ENCODE data around the gene DHCR7. TPM values are rescaled to one million over a fixed set of nuclear protein-coding genes. Genes with fewer than 3 reads are reported as not detected.

Gene DHCR7
- polyA plus RNA-seq, 1 of the 3 experiments (the other 2 are of a cell fraction): 21.4 TPM

DNA sequence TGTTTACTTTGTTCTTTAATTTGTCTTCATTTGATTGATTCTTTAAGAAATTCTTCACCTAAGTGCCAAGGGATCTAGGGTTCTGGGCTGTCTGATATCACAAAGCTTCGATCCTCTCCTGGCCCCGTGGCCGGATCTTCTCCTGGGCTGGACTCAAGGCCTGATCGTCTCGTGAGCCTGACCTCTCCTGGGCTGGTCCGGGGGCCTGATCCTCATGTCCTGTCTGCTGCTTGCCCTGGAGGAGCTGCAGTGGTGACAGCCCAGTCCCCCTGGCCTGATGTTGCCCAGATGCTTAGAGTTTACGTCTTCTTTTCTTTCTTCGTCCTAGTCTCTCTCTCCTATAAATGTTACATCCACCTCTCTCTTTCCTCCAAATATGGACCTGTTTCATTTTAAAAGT, 8.1 kb upstream of the DHCR7 start:
- Histone ChIP-seq H3F3A (replicated peaks; ENCODE audit: insufficient read depth) (peaks cover 3% of the 10 kb centered on the region), H3K36me3 (replicated peaks in 1 of 2; ENCODE audit: control insufficient read depth in 1 of 2, insufficient read depth in 2 of 2, low read length in 1 of 2) (peaks cover 27 to 58% of the 10 kb centered on the region in 2 experiments), H3K9ac (no peak overlapping the region), H3K4me3 (ENCODE audit: low read depth in 2 of 2, low read length in 1 of 2) (no peak overlapping the region), H3K4me2 (no peak overlapping the region), H3K9me3 (no peaks in the 10 kb centered on the region), H2AFZ (ENCODE audit: low read depth) (no peak overlapping the region), H3K27ac (ENCODE audit: low read depth in 2 of 2, low read length in 1 of 2) (no peak overlapping the region), H3K79me2 (ENCODE audit: insufficient read depth) (peaks cover 28% of the 10 kb centered on the region), H3K9me2 (no peaks in the 10 kb centered on the region), H3K4me1 (ENCODE audit: control insufficient read depth in 1 of 2, insufficient read depth in 2 of 2, low read depth in 1 of 2, low read length in 1 of 2) (peaks cover 0 to 13% of the 10 kb centered on the region in 2 experiments; a peak in 3 of 4 replicates), H4K20me1 (ENCODE audit: insufficient read depth) (peaks cover 5% of the 10 kb centered on the region), H3K27me3 (ENCODE audit: insufficient read depth) (no peaks in the 10 kb centered on the region)
- WGBS (ENCODE audit: low lambda C conversion rate): 96% methylated on average over 7 of the region's 8 CpGs
- DNase-seq: no peak
- CTCF ChIA-PET: no interaction called here
- POLR2A ChIA-PET: no interaction called here
- TF ChIP-seq RFX5 (IDR thresholded peaks at IDR 0.05; ENCODE audit: low read length): no peak
- no peak for TF ChIP-seq SIN3A (IDR thresholded peaks at IDR 0.05; ENCODE audit: borderline replicate concordance, low read depth, low read length)
- TF ChIP-seq MEF2A (IDR thresholded peaks at IDR 0.05; ENCODE audit: borderline replicate concordance, low read depth): no peak
- TF ChIP-seq MXI1 (IDR thresholded peaks at IDR 0.05; ENCODE audit: low read depth, low read length): no peak
- TF ChIP-seq, protein P1, sequence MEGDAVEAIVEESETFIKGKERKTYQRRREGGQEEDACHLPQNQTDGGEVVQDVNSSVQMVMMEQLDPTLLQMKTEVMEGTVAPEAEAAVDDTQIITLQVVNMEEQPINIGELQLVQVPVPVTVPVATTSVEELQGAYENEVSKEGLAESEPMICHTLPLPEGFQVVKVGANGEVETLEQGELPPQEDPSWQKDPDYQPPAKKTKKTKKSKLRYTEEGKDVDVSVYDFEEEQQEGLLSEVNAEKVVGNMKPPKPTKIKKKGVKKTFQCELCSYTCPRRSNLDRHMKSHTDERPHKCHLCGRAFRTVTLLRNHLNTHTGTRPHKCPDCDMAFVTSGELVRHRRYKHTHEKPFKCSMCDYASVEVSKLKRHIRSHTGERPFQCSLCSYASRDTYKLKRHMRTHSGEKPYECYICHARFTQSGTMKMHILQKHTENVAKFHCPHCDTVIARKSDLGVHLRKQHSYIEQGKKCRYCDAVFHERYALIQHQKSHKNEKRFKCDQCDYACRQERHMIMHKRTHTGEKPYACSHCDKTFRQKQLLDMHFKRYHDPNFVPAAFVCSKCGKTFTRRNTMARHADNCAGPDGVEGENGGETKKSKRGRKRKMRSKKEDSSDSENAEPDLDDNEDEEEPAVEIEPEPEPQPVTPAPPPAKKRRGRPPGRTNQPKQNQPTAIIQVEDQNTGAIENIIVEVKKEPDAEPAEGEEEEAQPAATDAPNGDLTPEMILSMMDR (IDR thresholded peaks at IDR 0.05): no peak
- no peak for TF ChIP-seq RCOR1 (IDR thresholded peaks at IDR 0.05; ENCODE audit: low read length)
- TF ChIP-seq TCF12 (IDR thresholded peaks at IDR 0.05): no peak
- TF ChIP-seq, protein P2, sequence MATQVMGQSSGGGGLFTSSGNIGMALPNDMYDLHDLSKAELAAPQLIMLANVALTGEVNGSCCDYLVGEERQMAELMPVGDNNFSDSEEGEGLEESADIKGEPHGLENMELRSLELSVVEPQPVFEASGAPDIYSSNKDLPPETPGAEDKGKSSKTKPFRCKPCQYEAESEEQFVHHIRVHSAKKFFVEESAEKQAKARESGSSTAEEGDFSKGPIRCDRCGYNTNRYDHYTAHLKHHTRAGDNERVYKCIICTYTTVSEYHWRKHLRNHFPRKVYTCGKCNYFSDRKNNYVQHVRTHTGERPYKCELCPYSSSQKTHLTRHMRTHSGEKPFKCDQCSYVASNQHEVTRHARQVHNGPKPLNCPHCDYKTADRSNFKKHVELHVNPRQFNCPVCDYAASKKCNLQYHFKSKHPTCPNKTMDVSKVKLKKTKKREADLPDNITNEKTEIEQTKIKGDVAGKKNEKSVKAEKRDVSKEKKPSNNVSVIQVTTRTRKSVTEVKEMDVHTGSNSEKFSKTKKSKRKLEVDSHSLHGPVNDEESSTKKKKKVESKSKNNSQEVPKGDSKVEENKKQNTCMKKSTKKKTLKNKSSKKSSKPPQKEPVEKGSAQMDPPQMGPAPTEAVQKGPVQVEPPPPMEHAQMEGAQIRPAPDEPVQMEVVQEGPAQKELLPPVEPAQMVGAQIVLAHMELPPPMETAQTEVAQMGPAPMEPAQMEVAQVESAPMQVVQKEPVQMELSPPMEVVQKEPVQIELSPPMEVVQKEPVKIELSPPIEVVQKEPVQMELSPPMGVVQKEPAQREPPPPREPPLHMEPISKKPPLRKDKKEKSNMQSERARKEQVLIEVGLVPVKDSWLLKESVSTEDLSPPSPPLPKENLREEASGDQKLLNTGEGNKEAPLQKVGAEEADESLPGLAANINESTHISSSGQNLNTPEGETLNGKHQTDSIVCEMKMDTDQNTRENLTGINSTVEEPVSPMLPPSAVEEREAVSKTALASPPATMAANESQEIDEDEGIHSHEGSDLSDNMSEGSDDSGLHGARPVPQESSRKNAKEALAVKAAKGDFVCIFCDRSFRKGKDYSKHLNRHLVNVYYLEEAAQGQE (IDR thresholded peaks at IDR 0.05; ENCODE audit: low read depth, low read length): no peak
- no peak for TF ChIP-seq TAF1 (IDR thresholded peaks at IDR 0.05; ENCODE audit: borderline replicate concordance, low read depth, low read length)
- no peak for TF ChIP-seq SMC3 (IDR thresholded peaks at IDR 0.05; ENCODE audit: low read depth, low read length)
- no peak for TF ChIP-seq JUND (IDR thresholded peaks at IDR 0.05)
- TF ChIP-seq, protein P3, sequence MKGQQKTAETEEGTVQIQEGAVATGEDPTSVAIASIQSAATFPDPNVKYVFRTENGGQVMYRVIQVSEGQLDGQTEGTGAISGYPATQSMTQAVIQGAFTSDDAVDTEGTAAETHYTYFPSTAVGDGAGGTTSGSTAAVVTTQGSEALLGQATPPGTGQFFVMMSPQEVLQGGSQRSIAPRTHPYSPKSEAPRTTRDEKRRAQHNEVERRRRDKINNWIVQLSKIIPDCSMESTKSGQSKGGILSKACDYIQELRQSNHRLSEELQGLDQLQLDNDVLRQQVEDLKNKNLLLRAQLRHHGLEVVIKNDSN (IDR thresholded peaks at IDR 0.05; ENCODE audit: borderline replicate concordance, low read depth): no peak
- TF ChIP-seq, protein P4, sequence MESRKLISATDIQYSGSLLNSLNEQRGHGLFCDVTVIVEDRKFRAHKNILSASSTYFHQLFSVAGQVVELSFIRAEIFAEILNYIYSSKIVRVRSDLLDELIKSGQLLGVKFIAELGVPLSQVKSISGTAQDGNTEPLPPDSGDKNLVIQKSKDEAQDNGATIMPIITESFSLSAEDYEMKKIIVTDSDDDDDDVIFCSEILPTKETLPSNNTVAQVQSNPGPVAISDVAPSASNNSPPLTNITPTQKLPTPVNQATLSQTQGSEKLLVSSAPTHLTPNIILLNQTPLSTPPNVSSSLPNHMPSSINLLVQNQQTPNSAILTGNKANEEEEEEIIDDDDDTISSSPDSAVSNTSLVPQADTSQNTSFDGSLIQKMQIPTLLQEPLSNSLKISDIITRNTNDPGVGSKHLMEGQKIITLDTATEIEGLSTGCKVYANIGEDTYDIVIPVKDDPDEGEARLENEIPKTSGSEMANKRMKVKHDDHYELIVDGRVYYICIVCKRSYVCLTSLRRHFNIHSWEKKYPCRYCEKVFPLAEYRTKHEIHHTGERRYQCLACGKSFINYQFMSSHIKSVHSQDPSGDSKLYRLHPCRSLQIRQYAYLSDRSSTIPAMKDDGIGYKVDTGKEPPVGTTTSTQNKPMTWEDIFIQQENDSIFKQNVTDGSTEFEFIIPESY (IDR thresholded peaks at IDR 0.05; ENCODE audit: borderline replicate concordance, low read depth): no peak
